ENCODE data around the gene WHAMM.
A peak's percentile ranks its signal among the peaks of the same experiment; 100 is the strongest.

Gene WHAMM

DNA sequence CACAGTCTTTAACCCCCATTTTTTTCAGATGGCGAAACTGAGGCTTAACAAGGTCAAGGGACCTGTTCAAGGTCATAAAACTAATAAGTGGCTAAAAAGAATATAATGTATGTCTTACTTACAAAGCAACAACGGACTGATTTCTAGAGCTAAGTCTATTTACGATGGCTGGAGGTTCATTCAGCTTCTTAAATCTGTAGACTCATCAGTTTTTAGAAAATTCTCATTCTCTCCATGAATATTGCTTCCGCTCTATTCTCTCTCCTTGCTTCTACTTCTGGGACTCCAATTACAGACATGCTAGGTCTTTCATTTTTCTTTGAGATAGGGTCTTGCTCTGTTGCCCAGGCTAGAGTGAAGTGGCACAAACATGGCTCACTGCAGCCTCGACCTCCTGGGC lies 68.9 kb downstream of the WHAMM start:
- intact Hi-C loops (cut with DNase I) = no loop called here
- DNase-seq = no peak

DNA sequence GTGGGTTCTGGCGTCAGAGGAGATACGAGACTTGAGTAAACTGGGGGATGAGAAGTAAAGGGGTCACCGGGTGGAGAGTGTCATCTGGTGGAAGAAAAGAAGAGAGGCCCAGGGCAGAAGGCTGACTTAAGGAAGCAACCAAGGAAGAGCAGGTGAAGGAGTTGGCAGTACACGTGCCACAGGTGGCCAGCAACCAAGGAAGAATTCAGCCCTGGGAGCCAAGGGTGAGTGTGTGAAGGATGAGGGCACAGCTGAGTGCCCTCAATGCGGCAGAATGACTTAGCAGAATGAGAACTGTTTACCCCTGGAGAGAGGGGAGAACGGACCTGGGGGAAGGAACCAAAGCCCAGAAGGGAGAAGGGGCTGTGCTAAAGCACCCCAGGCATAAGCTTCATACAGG lies 71.3 kb downstream of the WHAMM start:
- intact Hi-C loops (cut with DNase I) = no loop called here
- peak in 1 of 42 donors; percentile 22 for DNase-seq

DNA sequence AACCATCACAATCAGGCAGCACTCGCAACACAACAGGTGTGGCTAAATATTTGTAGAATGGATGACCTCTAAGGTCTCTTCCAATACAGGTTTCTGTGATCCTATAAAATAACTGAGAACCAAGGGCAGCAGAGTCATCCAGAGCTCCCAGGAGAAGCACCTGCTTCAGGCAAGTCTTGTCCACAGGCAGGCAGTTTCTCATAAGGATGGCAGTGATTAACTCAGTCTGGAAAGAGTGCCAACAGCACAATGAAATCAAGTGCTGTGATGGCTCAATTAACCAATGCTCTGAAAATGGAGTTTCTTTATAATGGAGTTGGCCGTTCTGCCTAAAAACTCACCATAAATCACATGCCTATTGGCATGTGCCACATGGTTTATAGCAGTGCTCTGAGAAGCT lies 72.3 kb downstream of the WHAMM start:
- intact Hi-C loops (cut with DNase I) = no loop called here
- peak in 1 of 42 donors; percentile 25 for DNase-seq

DNA sequence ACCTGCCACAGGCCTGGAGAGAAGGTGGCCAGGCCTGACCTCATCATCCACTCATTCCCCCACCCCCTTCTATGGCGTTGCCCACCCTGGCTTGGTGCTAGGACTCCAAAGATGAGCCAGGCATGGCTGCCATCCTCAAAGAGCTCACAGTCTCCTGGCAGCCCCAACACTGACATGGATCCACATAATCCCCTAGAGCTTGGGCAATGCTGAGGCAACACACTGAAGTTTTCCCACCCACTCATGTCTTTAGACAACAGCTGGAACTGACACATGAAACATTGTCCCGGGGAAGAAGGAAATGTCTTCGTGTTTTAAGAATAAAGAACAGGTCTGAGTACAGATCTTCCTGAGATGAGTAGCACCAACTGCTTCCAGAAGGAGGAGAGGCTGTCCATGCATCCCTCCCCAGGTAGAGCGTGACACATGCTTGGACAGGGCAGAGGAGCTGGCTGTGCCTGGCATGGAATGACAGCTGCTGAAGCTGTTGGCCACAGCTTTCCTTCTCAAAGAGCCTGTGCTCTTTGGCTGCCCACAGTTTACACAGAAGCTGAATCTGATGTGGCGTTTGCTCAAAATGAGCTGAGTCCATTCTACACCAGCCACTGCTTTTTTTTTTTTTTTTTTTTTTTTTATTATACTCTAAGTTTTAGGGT lies 73.0 kb downstream of the WHAMM start:
- intact Hi-C loops (cut with DNase I) = no loop called here
- no peak for DNase-seq
